Measurements from ENCODE around the gene PUS7. TPM values are rescaled to one million over a fixed set of nuclear protein-coding genes. Genes with fewer than 3 reads are reported as not detected.
"Not testable (repeated sequence)": the region's sequence is repeated elsewhere in the genome, so short reads cannot be mapped to it uniquely, and the experiment has no call there.

The PUS7 gene
- total RNA-seq, 1 donor from 2014 or later: 38.5 TPM

DNA sequence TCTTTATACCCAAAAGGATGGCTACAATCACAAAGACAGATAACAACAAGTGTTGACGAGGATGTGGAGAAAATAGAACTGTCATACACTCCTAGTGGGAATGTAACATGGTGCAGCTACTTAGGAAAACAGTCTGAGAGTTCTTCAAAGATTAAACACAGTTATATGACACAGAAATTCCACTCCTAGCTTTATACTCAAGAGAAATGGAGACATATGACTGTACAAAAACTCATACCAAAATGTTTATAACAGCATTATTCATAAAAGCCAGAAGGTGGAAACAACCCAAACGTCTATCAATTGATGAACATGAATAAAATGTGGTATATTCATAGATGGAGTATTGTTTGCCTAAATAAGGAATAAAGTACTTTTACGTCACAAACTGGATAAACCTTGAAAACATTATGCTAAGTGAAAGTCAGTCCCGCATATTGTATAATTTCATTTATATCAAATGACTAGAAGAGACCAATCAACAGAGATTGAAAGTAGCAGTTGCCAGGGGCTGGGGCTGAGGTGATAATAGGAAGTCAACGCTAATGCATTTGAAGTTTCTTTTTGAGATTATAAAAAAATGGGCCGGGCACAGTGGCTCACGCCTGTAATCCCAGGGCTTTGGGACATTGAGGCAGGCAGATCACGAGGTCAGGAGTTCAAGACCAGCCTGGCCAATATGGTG, 71.8 kb downstream of the PUS7 start:
- no peak for DNase-seq (ENCODE audit: low read depth)

DNA sequence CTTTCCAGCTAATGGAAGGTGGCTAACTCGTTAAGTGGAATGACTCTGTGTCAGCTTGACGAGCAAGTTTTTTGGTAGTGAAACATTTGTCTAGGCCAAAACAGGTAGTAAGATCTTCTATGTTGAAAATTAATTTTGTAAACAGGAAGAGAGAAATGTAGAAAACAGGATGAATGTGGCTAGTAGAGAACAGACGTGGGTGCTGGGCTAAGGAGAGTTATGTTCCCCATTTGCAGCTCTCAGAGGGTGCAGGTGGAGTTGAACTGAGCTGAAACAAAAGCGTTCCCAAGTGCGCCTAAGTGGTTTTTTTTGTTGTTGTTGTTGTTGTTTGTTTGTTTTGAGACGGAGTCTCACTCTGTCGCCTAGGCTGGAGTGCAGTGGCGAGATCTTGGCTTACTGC, 73.9 kb downstream of the PUS7 start:
- DNase-seq (ENCODE audit: low read depth): no peak

DNA sequence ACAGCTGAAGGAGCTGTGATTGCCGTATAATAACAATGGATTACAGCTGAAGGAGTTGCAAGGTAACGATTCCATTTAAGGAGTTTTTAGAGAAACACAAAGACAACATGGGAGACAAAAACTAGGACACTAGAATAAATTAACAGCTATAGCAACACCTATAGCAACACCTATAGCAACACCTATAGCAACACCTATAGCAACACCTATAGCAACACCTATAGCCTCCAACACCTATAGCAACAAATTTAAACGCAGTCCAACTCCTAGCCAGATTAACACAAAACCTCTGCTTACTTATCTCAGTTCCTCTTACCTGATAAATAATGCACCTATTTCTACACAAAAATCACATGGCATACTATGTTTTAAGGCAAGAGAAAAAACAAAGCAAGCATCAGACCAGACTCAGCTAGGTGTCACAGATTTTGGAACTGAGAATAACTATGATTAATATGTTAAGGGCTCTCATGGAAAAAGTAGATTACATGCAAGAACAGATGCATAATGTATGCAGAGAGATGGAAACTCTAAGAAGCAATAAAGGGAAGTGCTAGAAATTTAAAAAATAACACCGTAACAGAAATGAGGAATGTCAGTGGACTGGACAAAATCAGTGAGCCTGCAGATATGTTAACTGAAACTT, 77.6 kb downstream of the PUS7 start:
- no peak for DNase-seq (ENCODE audit: low read depth)

DNA sequence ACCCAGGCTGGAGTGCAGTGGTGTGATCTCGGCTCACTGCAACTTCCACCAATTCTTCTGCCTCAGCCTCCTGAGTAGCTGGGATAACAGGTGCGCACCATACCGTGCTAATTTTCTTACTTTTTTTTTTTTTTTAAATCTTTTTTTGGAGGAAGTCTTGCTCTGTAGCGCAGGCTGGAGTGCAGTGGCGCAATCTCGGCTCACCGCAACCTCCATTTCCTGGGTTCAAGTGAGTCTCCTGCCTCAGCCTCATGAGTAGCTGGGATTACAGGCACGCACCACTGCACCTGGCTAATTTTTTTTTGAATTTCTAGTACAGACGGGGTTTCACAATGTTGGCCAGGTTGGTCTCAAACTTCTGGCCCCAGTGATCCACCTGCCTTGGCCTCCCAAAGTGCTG, 79.9 kb downstream of the PUS7 start:
- not testable (repeated sequence) for DNase-seq (ENCODE audit: low read depth)

DNA sequence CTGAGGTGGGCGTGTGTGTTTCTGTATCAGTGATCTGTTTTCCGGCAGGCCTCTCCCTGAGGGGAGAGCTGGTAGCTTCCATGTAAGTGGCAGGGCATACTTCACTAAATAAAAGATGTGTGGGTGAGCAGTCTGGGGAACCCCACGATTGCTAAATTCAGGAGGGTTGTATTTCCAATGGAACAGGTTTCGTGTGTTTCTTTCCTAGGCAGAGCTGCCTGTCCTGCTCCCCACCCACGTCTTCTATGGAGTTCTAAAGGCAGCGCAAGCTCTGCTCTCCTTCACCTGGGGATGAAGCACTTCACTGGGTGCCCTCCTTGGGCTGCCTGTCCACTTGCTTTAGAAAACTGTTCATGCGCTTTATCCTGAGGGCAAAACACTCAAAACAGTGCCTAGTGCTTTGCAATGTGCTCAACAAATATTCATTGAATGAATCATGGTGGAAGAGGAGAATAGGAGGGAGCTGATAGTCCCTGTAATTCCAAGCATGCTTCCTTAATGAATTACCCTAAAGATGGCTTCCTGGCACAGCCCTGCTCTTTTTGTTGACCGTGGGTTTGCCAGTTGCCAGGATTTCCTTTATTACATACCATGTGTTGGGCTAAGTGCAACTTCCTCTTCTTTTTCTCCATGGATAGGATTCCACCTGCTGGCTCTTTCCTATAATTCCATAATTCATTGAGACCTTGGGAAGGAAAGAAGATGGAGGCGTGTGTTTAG, 82.7 kb downstream of the PUS7 start:
- DNase-seq (ENCODE audit: low read depth): peak; percentile 60

DNA sequence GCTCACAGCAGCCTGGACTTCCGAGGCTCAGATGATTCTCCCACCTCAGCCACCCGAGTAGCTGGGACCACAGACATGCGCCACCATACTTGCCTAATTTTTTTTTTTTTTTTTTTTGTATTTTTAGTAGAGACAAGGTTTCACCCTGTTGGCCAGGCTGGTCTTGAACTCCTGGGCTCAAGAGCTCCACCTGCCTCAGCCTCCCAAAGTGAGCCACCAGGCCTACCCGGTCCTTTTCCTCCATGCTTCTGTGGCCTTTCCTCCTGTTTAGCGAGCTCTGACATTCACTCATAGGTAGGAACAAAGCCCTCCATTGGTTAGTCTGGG, 83.3 kb downstream of the PUS7 start:
- DNase-seq (ENCODE audit: low read depth): no peak

DNA sequence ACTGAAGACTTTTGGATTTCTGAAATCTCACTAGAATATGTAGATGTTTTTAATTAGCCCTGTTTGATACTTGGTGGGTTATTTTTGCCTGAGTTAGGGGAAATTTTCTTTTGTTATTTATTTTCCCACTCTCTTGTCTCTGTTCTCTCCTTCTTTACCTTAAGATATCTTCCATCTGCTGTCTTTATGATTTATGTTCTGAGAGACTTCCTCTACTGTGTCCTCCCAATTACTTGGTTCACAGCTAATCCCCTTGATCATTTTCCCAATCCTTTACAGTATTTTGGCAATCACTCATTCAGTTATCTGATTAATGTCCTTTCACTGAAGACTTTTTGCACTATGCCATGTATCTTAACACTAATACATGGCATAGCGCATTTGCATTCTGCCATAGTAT, 83.8 kb downstream of the PUS7 start:
- no peak for DNase-seq (ENCODE audit: low read depth)

DNA sequence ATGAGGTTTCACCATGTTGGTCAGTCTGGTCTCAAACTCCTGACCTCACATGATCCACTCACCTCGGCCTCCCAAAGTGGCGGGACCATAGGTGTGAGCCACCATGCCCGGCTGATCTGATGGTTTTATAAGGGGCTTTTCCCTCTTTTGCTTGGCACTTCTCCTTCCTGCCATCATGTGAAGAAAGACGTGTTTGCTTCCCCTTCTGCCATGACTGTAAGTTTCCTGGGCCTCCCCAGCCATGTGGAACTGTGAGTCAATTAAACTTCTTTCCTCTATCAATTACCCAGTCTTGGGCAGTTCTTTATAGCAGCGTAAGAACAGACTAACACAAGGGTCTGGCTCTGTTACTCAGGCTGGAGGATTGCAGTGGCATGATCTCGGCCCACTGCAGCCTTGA, 84.7 kb downstream of the PUS7 start:
- not testable (repeated sequence) for DNase-seq (ENCODE audit: low read depth)

DNA sequence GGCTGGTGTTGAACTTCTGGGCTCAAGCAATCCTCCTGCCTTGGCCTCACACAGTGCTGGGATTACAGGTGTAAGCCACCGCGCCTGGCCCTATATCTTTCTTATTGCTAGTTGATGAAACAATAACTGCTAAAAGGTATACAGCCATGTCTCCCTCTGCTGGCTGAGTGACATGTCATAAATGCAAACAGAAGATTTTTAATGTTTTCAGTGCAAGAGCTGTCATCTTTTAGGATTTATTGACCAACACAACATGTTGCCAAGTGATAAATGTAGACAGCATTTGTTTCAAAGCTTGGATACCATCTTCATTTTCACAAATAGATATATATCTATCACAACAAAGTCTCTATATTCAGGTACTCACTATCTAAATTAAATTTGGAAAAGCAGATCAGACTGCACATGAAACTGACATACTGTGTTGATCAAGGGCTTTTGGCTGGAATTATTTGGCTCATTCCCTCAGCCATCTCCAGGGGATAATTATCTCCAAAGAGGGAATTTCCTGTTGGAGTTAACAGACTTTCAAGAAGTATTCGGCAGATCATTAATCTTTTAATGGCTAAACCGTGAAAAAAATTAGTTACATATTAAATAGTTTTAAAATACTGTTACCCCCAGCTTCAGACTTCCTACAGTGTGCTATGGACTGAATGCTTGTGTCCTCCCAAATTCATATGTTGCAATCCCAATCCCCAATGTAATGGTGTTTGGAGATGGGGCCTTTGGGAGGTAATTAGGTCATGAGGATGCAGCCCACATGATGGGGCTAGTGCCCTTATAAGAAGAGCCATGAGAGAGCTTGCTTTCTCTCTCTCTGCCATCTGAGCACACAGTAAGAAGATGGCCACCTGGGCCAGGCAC, 92.1 kb downstream of the PUS7 start:
- DNase-seq (ENCODE audit: low read depth): peak; percentile 60

DNA sequence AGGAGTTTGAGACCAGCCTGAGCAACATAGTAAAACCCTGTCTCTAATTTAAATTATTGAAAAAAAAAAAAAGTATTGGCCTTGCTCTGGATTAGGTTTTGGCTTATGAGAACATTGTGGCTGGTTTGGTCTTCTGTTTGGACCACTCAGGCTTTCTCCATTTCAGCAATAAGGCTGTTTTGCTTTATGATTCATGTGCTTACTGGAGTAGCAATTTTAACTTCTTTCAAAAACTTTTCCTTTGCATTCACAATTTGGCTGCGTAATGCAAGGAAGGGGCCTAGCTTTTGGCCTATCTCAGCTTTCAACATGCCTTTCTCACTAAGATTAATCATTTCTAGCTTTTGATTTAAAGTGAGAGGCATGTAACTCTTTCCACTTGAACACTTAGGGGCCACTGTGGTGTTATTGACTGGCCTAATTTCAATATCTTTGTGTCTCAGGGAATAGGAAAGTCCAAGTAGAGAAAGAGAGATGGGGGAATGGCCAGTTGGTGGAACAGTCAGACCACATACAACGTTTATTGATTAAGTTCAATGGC, 95.4 kb downstream of the PUS7 start:
- no peak for DNase-seq (ENCODE audit: low read depth)

DNA sequence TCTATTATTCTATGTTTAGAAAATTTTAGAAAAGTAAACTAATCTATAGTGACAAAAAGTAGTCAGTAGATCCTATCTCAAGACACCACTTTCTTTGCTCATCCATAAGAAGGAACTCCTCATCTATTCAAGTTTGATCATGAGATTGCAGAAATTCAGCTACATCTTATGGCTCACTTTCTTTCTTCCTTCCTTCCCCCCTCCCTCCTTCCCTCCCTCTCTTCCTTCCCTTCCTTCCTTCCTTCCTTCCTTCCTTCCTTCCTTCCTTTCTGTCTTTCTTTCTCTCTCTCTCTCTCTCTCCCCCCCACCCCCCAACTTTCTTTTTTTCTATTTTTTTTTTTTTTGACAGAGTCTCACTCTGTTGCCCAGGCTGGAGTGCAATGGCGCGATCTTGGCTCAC, 98.1 kb downstream of the PUS7 start:
- DNase-seq (ENCODE audit: low read depth): no peak

DNA sequence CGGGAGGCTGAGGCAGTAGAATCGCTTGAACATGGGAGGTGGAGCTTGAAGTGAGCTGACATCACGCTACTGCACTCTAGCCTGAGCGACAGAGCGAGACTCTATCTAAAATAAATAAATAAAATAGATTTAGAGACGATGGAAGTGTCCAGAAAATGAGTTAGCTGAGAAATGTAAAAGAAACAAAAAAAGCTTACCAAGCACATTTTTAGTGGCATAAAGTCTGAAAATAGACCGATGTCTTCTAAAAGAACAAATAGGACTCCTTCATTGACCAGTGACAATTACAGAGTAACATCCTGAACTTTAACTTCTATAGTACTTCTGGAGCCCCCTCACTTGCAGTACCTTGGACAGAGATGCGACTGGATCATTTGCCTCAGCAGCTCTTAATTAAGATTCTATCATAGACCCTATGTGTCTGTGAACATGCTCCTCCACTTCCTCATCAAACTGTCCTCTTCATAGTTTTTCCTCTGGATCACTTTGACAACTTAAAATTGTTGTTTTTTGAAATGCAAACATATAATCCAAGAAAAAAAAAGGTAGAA, 108.1 kb downstream of the PUS7 start:
- peak; percentile 34 for DNase-seq (ENCODE audit: low read depth)

DNA sequence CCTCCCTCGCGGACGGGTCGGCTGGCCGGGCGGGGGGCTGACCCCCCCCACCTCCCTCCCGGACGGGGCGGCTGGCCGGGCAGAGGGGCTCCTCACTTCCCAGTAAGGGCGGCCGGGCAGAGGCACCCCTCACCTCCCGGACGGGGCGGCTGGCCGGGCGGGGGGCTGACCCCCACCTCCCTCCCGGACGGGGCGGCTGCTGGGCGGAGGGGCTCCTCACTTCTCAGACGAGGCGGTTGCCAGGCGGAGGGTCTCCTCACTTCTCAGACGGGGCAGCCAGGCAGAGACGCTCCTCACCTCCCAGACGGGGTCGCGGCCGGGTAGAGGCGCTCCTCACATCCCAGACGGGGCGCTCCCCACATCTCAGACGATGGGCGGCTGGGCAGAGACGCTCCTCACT, 111.3 kb downstream of the PUS7 start:
- DNase-seq (ENCODE audit: low read depth): not testable (repeated sequence)

DNA sequence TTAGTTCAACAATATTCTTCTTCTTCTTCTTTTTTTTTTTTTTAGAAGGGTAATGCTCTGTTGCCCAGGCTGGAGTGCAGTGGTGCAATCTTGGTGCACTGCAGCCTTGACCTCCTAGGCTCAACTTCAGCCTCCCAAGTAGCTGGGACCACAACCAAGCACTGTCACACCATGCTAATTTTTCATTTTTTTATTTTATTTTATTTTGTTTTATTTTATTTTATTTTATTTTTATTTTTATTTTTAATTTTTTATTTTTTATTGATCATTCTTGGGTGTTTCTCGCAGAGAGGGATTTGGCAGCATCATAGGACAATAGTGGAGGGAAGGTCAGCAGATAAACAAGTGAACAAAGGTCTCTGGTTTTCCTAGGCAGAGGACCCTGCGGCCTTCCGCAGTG, 112.3 kb downstream of the PUS7 start:
- DNase-seq (ENCODE audit: low read depth): not testable (repeated sequence)

DNA sequence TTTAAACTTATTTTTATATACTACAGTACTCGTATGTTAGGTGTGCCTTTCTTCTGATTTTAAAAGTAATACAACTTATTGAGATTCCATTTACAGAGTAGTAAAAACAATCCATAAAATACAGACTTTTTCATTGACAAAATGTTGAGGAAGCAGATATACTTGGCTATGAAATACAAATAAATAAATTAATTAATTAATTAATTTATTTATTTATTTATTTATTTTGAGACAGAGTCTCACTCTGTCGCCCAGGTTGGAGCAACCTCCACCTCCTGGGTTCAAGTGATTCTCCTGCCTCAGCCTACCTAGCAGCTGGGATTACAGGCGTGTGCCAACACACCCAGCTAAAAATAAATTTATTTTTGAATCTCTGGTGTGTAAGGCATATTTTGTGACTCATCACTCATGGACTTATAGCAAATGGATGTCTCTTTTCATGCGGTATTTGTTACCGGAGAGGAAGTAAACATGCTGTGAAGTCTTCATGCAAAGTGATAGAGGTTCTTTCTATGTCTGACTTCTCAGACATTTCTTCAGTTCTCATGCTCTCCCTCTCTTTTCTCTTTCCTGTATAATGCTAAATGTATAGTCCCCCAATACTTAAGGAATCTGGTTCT, 113.2 kb downstream of the PUS7 start:
- no peak for DNase-seq (ENCODE audit: low read depth)

Other genes starting within 250 kb of the PUS7 start
- gene SRPK2, start 133.3 kb downstream of the PUS7 start, total RNA-seq: 69.8 and 71.4 TPM in 2 replicates
- 14.6 and 19.1 TPM in 2 replicates for gene RINT1, start 9.9 kb upstream of the PUS7 start, total RNA-seq
- 0.42 TPM in 1 of 2 replicates, not detected in the other for gene EFCAB10, start 59.2 kb upstream of the PUS7 start, total RNA-seq

Data from myocyte (in vitro differentiated cells).